Urinary bladder (tissue), 4 donors: ENCODE results near the gene TESK2. TPM values are rescaled to one million over a fixed set of nuclear protein-coding genes. Genes with fewer than 3 reads are reported as not detected.
"Not testable (repeated sequence)": the region's sequence is repeated elsewhere in the genome, so short reads cannot be mapped to it uniquely, and the experiment has no call there.

Experiments
- DNase-seq: peaks from one replicate; pipeline ENCODE4 v3.0.0-alpha.2; 2015; ENCODE audit errors: extremely low spot score
- H3K27ac ChIP-seq: one replicate; pipeline ENCODE4 v1.5.1; 2013; ENCODE audit warnings: low read depth, mild to moderate bottlenecking, moderate library complexity
- H3K36me3 ChIP-seq: one replicate; pipeline ENCODE4 v1.6.1; 2013; ENCODE audit warnings: mild to moderate bottlenecking, moderate library complexity; ENCODE audit not compliant: insufficient read depth
- H3K4me1 ChIP-seq: one replicate; pipeline ENCODE4 v1.6.1; 2013; ENCODE audit warnings: mild to moderate bottlenecking, moderate library complexity; ENCODE audit not compliant: insufficient read depth
- H3K4me3 ChIP-seq: one replicate; pipeline ENCODE4 v1.5.1; 2013; ENCODE audit warnings: low read depth, low read length
- WGBS: extraction: QIAGEN DNeasy Blood & Tissue Kit; methylation state at CpG from one replicate; pipeline ENCODE4 v1.1.7; 2013; 5-methylcytosine and 5-hydroxymethylcytosine counted together
- polyA plus RNA-seq: library from polyadenylated mRNA; stranded (reverse); fragments of 200-250 nt; gene quantifications from one replicate; pipeline ENCODE4 v1.2.3, GENCODE V29; 2013
- total RNA-seq: library from RNA; depleted of rRNA; stranded (reverse); fragments of >200 nt; gene quantifications from one replicate; pipeline ENCODE4 v1.2.3, GENCODE V29; 2014
- donor health status: healthy with polysubstance abuse.
- donor health status: healthy.

The TESK2 gene
- total and polyA plus RNA-seq, 2 donors, result 3.2 to 5.7 TPM

DNA sequence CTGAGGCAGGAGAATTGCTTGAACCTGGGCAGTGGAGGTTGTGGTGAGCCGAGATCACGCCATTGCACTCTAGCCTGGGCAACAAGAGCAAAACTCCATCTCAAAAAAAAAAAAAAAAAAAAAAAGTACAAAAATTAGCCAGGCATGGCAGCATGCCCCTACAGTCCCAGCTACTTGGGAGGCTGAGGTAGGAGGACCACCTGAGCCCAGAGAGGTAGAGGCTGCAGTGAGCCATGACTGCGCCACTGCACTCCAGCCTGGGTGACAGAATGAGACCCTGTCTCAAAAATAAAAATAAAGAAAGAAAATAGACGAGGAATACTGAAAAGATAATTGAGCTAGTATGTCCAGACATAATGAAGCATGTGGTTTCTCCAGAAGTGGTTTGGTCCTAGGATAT, 27.4 kb upstream of the TESK2 start:
- H3K4me3 ChIP-seq, H3K4me1 ChIP-seq, H3K27ac ChIP-seq, DNase-seq, H3K36me3 ChIP-seq: not testable (repeated sequence)
- 84% methylated on average over 4 of the region's 4 CpGs for WGBS

DNA sequence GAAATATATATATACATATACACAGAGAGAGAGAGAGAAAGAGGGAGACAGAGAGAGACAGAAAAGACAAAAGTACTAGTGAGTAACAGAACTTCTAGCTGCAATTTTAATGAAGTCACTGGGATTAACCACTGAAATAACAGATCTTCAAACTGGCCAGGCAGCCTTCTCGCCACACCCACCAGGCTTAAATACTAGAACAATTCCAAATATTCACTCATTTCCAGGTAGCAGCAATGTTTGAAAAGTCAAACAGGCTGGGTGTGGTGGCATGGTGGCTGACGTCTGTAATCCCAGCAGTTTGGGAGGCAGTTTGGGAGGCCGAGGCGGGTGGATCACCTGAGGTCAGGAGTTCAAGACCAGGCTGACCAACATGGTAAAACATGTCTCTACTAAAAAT, 25.5 kb upstream of the TESK2 start:
- H3K36me3 ChIP-seq, result no peaks in the 10 kb centered on the region
- no peak overlapping the region for H3K4me3 ChIP-seq
- WGBS, result 76% methylated on average over 4 of the region's 4 CpGs
- DNase-seq, result no peak
- H3K27ac ChIP-seq, result no peak overlapping the region
- peaks cover 2% of the 10 kb centered on the region for H3K4me1 ChIP-seq

DNA sequence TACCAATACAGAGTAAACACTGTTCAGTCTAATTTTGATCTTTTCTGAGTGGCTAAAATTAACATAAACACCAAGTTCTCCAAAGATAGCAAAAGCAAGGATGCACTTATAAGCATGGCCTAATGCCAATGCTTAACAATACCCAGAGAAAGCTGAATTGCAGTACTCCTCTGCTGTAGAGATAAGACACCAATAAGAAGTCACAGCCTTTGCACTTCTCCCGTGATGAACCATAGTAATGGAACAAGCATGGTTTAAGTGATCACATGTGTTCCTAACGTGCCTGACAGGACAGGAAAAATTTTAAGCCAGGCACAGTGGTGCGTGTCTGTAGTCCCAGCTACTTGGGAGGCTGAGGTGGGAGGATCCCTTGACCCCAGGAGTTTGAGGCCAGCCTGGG, 25.1 kb upstream of the TESK2 start:
- no peaks in the 10 kb centered on the region for H3K36me3 ChIP-seq

DNA sequence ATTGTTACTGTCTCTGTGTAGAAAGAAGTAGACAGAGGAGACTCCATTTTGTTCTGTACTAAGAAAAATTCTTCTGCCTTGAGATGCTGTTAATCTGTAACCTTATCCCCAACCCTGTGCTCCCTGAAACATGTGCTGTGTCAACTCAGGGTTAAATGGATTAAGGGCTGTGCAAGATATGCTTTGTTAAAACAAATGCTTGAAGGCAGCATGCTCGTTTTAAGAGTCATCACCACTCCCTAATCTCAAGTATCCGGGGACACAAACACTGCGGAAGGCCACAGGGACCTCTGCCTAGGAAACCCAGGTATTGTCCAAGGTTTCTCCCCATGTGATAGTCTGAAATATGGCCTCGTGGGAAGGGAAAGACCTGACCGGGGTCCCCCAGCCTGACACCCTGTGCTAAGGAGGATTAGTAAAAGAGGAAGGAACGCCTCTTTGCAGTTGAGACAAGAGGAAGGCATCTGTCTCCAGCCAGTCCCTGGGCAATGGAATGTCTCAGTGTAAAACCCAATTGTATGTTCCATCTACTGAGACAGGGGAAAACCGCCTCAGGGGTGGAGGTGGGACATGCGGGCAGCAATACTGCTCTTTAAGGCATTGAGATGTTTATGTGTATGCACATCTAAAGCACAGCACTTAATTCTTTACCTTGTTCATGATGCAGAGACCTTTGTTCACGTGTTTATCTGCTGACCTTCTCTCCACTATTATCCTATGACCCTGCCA, 22.7 kb upstream of the TESK2 start:
- H3K36me3 ChIP-seq, result not testable (repeated sequence)
- WGBS, result 52% methylated on average over 9 of the region's 9 CpGs

More for the DNA sequence above, 25.1 kb upstream of the TESK2 start:
- no peak overlapping the region for H3K4me3 ChIP-seq
- no peak overlapping the region for H3K27ac ChIP-seq
- WGBS, result 37% methylated on average over 3 of the region's 3 CpGs
- no peak for DNase-seq
- H3K4me1 ChIP-seq, result peaks cover 2% of the 10 kb centered on the region

DNA sequence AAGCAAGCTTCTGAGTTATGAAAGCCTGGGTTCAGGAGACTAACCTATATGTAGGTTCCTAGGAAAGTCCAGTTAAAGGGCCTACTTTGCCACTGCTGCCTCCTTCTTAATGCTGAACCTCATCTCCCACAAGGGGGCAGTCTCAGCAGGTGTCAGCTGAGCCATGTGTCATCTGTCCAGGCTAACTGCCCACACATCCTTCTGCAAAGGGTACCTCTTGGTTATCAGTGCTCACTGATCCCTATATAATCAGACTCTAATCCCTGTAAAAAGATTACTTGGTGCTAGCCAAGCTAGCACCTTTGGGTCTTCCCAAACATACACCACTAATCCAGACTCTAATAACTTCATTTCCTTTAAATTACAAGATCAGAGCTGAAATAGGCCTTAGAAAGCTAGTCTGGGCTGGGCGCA, 21.7 kb upstream of the TESK2 start:
- H3K27ac ChIP-seq, result no peak overlapping the region
- H3K36me3 ChIP-seq, result peaks cover 3% of the 10 kb centered on the region
- no peak for DNase-seq
- WGBS, result 98% methylated on average over 1 of the region's 1 CpG
- H3K4me3 ChIP-seq, result no peak overlapping the region
- H3K4me1 ChIP-seq, result no peaks in the 10 kb centered on the region

More for the DNA sequence above, 22.7 kb upstream of the TESK2 start:
- not testable (repeated sequence) for DNase-seq, H3K4me1 ChIP-seq, H3K27ac ChIP-seq, H3K4me3 ChIP-seq

DNA sequence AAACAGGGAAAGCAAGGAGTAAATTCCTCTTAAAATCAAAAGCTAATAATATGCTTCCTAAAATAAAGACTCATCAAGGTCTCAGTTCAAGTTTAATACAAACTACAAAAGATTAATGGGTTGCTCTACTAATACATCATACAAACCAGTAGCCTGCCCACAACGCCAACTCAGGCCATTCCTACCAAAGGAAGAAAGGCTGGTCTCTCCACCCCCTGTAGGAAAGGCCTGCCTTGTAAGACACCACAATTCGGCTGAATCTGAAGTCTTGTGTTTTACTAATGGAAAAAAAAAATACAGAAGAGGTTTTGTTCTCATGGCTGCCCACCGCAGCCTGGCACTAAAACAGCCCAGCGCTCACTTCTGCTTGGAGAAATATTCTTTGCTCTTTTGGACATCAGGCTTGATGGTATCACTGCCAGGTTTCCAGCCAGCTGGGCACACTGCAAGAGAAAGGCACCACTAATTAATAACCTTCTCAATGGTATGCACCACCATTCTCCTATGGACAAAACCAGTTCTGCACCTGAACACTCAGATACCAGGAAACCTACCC, 20.1 kb upstream of the TESK2 start:
- WGBS, result 89% methylated on average over 4 of the region's 4 CpGs
- Histone ChIP-seq H3K27ac (no peak overlapping the region), H3K36me3 (peaks cover 3% of the 10 kb centered on the region), H3K4me1 (no peaks in the 10 kb centered on the region), H3K4me3 (no peak overlapping the region)
- DNase-seq, result no peak

DNA sequence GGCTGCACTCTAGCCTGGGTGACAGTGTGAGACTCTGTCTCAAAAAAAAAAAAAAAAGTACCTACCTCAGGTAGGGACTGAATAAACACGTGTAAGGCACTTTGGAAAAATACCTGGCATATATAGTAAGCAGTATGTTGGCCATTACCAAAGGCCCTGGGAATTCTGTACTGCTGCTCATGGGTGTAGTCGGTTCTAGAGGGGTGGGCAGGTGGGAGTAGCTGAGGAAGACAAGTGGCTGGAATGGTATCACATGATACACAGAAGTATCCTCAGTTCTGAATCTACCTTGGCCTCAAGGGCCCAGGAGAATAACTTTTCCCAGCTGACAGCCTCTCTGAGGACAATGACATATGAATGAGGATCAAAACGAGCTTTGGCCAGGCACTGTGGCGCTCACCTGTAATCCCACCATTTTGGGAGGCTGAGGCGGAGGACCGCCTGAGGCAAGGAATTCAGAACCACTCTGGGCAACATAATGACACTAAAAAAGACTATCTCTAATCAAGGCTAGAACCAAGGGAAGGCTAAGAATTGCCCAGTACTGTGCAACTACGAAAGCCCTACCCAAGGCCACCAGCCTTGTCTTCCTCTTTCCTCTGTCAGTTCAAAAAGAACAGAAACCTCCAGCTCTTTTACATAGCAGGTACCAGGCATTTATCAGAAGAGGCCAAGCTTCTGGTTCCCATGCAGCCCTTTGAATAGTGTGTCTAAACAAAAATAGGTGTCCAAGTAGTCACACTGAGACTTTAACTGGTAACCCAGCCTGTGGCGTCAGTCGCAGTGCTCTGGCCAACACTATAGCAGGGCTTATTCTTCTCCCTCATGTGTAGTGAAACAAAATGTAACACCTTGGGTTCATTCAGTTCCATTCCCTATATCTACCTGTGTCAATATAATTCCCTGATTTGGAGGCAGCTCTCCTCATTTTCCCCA, 19.3 kb upstream of the TESK2 start:
- Histone ChIP-seq H3K27ac (no peak overlapping the region), H3K4me3 (no peak overlapping the region), H3K36me3 (peaks cover 3% of the 10 kb centered on the region), H3K4me1 (no peaks in the 10 kb centered on the region)
- WGBS, result 80% methylated on average over 9 of the region's 9 CpGs
- DNase-seq, result no peak

DNA sequence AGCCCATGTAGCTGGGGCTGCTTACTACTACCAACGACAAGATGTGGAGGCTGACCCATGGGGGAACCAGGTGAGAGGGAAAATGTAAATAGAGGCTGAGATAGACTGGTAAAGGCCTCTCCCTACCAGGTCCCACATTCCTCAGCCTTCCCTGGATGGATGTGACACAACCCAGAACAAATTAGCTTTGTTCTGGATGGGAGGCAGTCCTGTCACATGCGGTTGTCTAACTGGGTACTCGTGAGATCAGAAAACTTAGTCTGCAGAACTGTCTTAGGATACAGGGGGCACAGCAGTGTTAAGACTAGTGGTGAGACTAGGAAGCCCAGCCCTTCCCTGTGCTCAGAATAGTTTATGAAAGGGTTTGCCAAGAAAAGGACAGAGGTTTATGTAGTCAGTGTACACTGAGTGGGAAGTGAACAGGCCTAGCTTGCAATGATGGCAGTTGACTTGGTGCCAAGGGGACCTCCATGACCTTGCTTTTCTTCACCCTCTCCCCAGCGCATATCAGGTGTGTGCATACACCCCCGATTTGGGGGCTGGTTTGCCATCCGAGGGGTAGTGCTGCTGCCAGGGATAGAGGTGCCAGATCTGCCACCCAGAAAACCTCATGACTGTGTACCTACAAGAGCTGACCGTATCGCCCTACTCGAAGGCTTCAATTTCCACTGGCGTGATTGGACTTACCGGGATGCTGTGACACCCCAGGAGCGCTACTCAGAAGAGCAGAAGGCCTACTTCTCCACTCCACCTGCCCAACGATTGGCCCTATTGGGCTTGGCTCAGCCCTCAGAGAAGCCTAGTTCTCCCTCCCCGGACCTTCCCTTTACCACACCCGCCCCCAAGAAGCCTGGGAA, 17.6 kb upstream of the TESK2 start:
- no peak overlapping the region for H3K27ac ChIP-seq
- no peaks in the 10 kb centered on the region for H3K4me1 ChIP-seq
- WGBS, result 76% methylated on average over 15 of the region's 15 CpGs
- no peak overlapping the region for H3K4me3 ChIP-seq
- no peak for DNase-seq
- peaks cover 3% of the 10 kb centered on the region for H3K36me3 ChIP-seq

DNA sequence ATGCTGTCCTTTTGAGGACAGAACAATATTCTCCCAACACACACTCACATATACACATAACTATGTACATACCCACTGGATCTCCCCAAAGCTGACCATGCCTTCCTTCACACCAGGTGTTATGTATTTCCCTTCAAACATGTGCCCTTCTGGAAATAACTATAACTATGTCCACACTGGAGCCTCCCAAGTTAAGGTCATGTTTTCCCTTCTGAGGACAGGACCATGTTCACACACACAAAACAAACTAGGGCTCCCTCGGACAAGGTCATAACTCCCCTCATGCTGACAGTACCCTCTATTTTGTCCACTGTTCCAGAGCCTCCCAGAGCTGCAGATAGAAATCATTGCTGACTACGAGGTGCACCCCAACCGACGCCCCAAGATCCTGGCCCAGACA, 16.9 kb upstream of the TESK2 start:
- Histone ChIP-seq H3K4me3 (no peak overlapping the region), H3K4me1 (no peaks in the 10 kb centered on the region), H3K36me3 (peaks cover 3% of the 10 kb centered on the region), H3K27ac (no peak overlapping the region)
- WGBS, result 83% methylated on average over 4 of the region's 4 CpGs
- DNase-seq, result no peak

DNA sequence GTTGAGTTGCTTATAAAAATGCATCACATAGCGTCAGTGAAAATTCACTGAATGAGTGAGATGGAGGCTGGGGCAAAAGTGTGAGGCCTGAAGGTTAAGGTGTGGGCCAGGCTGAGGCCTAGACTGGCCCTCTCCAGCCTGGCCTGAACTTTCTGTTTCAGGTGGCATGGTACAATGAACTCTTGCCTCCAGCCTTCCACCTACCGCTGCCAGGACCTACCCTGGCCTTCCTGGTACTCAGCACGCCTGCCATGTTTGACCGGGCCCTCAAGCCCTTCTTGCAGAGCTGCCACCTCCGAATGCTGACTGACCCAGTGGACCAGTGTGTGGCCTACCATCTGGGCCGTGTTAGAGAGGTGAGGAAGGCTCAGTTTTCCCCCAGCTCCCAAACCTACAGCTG, 16.2 kb upstream of the TESK2 start:
- no peak overlapping the region for H3K27ac ChIP-seq
- no peak overlapping the region for H3K4me3 ChIP-seq
- no peaks in the 10 kb centered on the region for H3K4me1 ChIP-seq
- DNase-seq, result no peak
- WGBS, result 92% methylated on average over 6 of the region's 6 CpGs
- peaks cover 3% of the 10 kb centered on the region for H3K36me3 ChIP-seq

DNA sequence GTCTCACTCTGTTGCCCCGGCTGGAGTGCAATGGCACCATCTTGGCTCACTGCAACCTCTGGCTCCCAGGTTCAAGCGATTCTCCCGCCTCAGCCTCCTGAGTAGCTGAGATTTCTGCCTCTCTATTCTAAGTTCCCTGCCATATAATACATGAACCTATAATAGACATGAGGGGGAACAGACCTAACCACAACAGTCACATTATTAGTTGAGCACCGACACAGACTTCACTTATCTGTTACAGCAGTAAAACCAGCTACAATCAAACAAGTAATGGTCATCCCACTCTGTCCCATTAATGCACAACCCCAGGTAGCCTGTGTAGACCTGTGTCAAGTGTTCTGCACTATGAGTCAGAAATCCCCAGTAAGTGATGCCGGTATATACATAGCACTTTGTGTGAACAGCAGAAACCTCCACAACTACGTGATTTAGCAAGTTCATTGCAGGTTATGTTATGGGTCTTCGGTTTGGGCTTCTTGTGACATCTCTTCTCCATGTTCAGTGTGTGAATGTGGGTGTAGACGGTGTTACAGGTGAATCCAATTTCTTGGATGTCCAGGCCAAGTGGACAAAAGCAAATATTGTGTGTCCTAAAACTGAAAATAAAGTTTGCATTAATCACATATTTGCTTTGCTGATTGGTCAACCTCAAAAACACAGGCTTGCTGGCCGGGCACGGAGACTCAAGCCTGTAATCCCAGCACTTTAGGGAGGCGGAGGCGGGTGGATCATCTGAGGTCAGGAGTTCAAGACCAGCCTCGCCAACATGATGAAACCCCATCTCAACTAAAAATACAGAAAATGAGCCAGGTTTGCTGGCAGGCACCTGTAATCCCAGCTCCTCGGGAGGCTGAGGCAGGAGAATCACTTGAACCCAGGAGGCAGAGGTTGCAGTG, 12.7 kb upstream of the TESK2 start:
- Histone ChIP-seq H3K4me3 (no peak overlapping the region), H3K27ac (no peak overlapping the region), H3K4me1 (no peaks in the 10 kb centered on the region), H3K36me3 (no peaks in the 10 kb centered on the region)
- 92% methylated on average over 14 of the region's 14 CpGs for WGBS
- DNase-seq, result no peak

DNA sequence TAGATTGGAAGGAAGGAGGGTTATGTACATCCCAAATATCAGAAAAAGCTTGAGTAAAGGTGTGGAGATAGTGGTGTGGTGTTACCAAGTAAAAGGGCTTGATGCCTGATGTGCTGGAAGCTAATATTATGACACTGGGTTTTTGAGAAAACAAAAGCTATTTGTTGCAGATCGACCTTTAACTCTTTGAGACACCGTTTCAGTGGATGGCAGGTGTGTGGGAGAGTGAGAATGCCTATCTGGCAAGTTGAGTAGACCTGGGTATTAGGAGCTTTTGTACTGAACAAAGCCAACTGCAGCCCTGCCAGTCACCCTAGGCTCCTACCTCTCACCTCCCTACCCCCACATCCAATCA, 10.5 kb upstream of the TESK2 start:
- H3K4me3 ChIP-seq, result no peak overlapping the region
- H3K4me1 ChIP-seq, result no peaks in the 10 kb centered on the region
- H3K36me3 ChIP-seq, result no peaks in the 10 kb centered on the region
- no peak for DNase-seq
- 90% methylated on average over 2 of the region's 2 CpGs for WGBS
- no peak overlapping the region for H3K27ac ChIP-seq
